Esophagus muscularis mucosa (tissue), 4 donors: ENCODE measurements around the gene TGFBI.

ENCODE experiments used
- EP300 ChIP-seq: sonication (generic); formaldehyde crosslinking; IDR thresholded peaks from one replicate; pipeline ENCODE4 v1.6.1; 2017; ENCODE audit warnings: antibody characterized with exemption
- POLR2A ChIP-seq: fragments of 450-650 bp; IDR thresholded peaks from one replicate; pipeline ENCODE4 v1.6.1; 2017; ENCODE audit warnings: antibody characterized with exemption, moderate library complexity, mild to moderate bottlenecking, low read depth
- POLR2AphosphoS5 ChIP-seq, 2 donors: sonication (generic); formaldehyde crosslinking; IDR thresholded peaks; one replicate each; pipeline ENCODE4 v1.6.1; 2017; ENCODE audit warnings: antibody characterized with exemption in 2 of 2
- TF ChIP-seq, protein P1 (sequence below), 3 experiments: fragments of 200-600 bp in 2 of 3; fragments of 450-650 bp in 1 of 3; sonication (generic) in 2 of 3; IDR thresholded peaks; one replicate each; pipeline ENCODE4 v1.5.1; 2017 to 2019; ENCODE audit warnings: antibody characterized with exemption in 3 of 3, mild to moderate bottlenecking in 2 of 3, moderate library complexity in 1 of 3

DNA sequence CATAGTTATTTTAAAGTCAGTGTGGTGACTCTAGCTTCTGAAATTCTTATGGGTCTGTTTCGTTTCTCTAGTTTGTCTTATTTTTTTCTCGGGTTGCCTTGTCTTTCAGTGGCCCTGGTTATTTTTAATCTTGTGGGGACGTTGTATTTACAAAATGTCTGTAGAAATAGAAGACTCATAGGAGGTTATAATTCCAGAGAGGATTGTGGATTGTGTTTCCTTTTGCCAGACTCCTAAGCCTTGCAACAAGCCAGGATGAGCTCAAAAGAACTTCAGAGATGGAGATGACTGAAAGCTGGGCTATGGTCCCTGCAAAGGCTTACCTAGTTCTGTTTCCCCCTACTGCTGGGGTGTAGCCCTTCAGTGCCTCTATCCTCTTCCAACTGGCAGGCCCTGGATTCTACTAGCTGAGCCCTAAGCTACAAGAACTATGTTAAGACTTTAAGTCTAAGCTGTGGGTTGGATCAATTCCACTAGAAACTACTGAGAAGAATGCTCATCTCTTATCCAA is 41.8 kb upstream of the TGFBI start:
- TF ChIP-seq, protein P1, sequence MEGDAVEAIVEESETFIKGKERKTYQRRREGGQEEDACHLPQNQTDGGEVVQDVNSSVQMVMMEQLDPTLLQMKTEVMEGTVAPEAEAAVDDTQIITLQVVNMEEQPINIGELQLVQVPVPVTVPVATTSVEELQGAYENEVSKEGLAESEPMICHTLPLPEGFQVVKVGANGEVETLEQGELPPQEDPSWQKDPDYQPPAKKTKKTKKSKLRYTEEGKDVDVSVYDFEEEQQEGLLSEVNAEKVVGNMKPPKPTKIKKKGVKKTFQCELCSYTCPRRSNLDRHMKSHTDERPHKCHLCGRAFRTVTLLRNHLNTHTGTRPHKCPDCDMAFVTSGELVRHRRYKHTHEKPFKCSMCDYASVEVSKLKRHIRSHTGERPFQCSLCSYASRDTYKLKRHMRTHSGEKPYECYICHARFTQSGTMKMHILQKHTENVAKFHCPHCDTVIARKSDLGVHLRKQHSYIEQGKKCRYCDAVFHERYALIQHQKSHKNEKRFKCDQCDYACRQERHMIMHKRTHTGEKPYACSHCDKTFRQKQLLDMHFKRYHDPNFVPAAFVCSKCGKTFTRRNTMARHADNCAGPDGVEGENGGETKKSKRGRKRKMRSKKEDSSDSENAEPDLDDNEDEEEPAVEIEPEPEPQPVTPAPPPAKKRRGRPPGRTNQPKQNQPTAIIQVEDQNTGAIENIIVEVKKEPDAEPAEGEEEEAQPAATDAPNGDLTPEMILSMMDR (IDR thresholded peaks at IDR 0.05), result no peak
- TF ChIP-seq POLR2A (no peak), EP300 (no peak), POLR2AphosphoS5 (IDR thresholded peaks at IDR 0.05) (no peak)
